Activated CD8-positive, alpha-beta memory T cell treated with anti-CD3 and anti-CD28 coated beads, Interleukin-2, amount 10 ng/mL, durations not matched to agents 7 days and 5 days (primary cell): ENCODE measurements around the gene CFAP46. TPM values are rescaled to one million over a fixed set of nuclear protein-coding genes. Genes with fewer than 3 reads are reported as not detected.
"Not testable (repeated sequence)": the region's sequence is repeated elsewhere in the genome, so short reads cannot be mapped to it uniquely, and the experiment has no call there.

ENCODE experiments used
- ATAC-seq: fragments of 150-1000 bp; cut with Tn5 transposase; one replicate; pipeline ENCODE4 v1.10.0; 2021; ENCODE audit warnings: moderate library complexity
- CTCF ChIA-PET: fragments of 350-600 bp; sonication (Branson Sonifier 250); formaldehyde crosslinking; loops from one replicate; lab custom pipeline; 2021; ENCODE audit warnings: antibody characterized with exemption; lab: Charles Lee
- DNase-seq: peaks from one replicate; pipeline ENCODE4 v3.0.0-alpha.2; 2020
- H3K27ac Mint-ChIP-seq: one replicate; pipeline ENCODE4 v1.8.0; 2021; ENCODE audit warnings: mild to moderate bottlenecking, mixed read lengths
- H3K27me3 Mint-ChIP-seq: one replicate; pipeline ENCODE4 v1.8.0; 2021; ENCODE audit warnings: mixed read lengths
- H3K36me3 Mint-ChIP-seq: one replicate; pipeline ENCODE4 v1.8.0; 2021; ENCODE audit warnings: mild to moderate bottlenecking, mixed read lengths
- H3K4me1 Mint-ChIP-seq: one replicate; pipeline ENCODE4 v1.8.0; 2021; ENCODE audit warnings: mixed read lengths
- H3K4me3 Mint-ChIP-seq: one replicate; pipeline ENCODE4 v1.8.0; 2021; ENCODE audit warnings: mild to moderate bottlenecking, moderate library complexity, mixed read lengths
- H3K9me3 Mint-ChIP-seq: one replicate; pipeline ENCODE4 v1.8.0; 2022; ENCODE audit warnings: low read depth, mixed read lengths
- total RNA-seq, 2 experiments: library from RNA; stranded (reverse); gene quantifications; one replicate each; pipeline ENCODE4 v1.2.3, GENCODE V29; 2021

Gene CFAP46
- total RNA-seq, 2 experiments from 2014 or later, result not detected

DNA sequence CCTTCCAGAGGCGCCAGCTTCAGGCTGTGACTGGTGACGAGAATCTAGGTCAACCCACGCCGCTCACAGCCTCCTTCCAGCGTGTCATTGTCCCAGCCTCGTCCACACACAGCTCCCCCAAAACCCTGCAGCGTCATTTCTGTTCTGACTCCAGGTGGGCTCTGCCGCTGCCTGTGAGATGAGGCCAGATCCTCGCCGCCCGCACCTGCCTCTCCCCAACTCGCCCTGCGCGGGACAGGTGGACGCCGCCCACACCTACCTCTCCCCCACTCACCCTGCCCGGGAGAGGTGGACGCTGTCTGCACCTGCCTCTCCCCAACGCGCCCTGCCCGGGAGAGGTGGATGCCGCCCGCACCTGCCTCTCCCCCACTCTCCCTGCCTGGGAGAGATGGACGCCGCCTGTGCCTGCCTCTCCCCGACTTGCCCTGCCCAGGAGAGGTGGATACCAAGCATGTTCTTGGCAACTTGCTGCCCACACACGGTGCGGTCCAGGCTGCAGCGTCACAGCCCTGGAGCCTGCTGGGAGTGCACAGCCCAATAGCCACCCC is 32.0 kb upstream of the CFAP46 start:
- Mint-ChIP-seq H3K27me3 (peaks cover 9% of the 10 kb centered on the region), H3K36me3 (no peaks in the 10 kb centered on the region), H3K9me3 (no peaks in the 10 kb centered on the region), H3K27ac (no peak overlapping the region), H3K4me3 (no peak overlapping the region), H3K4me1 (no peaks in the 10 kb centered on the region)
- no peak for DNase-seq
- ATAC-seq, result no peak
- CTCF ChIA-PET, result no interaction called here

DNA sequence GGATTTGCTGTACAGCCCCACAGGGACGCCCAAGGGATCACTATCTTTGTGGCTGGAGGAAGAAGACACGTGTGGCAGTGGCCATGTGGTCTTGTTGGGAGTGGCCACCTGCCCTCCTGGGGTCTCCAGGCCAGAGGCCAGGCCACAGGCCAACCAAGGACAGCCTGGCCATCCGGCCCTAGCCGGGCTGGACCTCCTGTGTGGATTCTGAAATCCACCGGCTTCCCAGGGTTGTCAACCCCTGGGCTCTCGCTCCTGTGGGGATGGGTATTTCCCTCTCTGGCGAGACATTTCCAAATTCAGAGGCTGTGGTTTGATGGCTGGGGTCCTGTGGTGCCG is 31.5 kb upstream of the CFAP46 start:
- Mint-ChIP-seq H3K27me3 (peaks cover 13% of the 10 kb centered on the region), H3K4me3 (no peak overlapping the region), H3K27ac (no peak overlapping the region), H3K36me3 (no peaks in the 10 kb centered on the region), H3K4me1 (no peaks in the 10 kb centered on the region), H3K9me3 (no peaks in the 10 kb centered on the region)
- CTCF ChIA-PET, result no interaction called here
- ATAC-seq (no peak), DNase-seq (no peak)

- no peaks in the 10 kb centered on the region for H3K36me3 Mint-ChIP-seq
- no peak overlapping the region for H3K4me3 Mint-ChIP-seq
- no peak overlapping the region for H3K27ac Mint-ChIP-seq
- no peak for ATAC-seq
- H3K27me3 Mint-ChIP-seq, result peaks cover 18% of the 10 kb centered on the region
- H3K9me3 Mint-ChIP-seq, result no peaks in the 10 kb centered on the region
- CTCF ChIA-PET, result no interaction called here
- no peaks in the 10 kb centered on the region for H3K4me1 Mint-ChIP-seq
- DNase-seq, result no peak
Measured at GRCh38 chr10:132972986-132973902, 30.9 kb upstream of the CFAP46 start.

- H3K4me1 Mint-ChIP-seq, result no peaks in the 10 kb centered on the region
- CTCF ChIA-PET, result no interaction called here
- no peak for ATAC-seq
Measured at GRCh38 chr10:132972149-132972985, 30.0 kb upstream of the CFAP46 start.

DNA sequence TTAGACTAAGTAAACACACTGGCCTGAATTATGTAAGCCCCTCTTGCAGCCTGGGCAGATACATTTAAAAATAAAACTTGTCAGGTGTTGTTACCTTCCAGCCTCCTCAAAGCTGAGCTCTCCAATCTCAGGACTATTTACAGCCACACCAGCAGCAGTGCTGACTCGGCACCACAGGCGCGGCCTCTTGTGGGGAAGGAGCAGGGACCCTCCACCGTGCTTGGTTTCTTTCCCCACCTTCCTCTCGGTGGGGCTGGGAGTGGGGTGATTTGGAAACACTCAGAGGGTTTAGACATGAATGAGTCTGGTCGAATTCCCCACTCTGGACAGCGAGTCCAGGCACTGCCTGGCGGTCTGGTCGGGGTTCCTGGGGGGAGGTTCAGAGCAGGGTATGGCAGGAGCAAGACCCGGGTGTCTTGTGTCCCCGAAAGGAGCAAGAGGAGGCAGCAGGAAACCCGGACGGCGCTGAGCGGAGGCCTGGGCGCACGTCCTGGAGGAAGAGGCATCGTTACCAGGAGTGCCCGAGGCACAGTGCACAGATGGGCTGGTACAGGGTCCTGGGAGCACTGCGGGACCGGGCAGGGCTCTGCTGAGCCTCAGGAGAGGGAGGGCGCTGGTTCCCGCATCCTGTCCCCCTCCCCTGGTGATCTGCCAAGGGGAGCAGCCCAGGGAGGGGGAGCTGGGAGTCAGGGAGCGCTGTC is 29.2 kb upstream of the CFAP46 start:
- ATAC-seq, result no peak

More at GRCh38 chr10:132972149-132972985, 30.0 kb upstream of the CFAP46 start:
- Mint-ChIP-seq H3K36me3 (no peaks in the 10 kb centered on the region), H3K9me3 (no peaks in the 10 kb centered on the region), H3K27me3 (peaks cover 18% of the 10 kb centered on the region), H3K4me3 (no peak overlapping the region), H3K27ac (no peak overlapping the region)
- no peak for DNase-seq

DNA sequence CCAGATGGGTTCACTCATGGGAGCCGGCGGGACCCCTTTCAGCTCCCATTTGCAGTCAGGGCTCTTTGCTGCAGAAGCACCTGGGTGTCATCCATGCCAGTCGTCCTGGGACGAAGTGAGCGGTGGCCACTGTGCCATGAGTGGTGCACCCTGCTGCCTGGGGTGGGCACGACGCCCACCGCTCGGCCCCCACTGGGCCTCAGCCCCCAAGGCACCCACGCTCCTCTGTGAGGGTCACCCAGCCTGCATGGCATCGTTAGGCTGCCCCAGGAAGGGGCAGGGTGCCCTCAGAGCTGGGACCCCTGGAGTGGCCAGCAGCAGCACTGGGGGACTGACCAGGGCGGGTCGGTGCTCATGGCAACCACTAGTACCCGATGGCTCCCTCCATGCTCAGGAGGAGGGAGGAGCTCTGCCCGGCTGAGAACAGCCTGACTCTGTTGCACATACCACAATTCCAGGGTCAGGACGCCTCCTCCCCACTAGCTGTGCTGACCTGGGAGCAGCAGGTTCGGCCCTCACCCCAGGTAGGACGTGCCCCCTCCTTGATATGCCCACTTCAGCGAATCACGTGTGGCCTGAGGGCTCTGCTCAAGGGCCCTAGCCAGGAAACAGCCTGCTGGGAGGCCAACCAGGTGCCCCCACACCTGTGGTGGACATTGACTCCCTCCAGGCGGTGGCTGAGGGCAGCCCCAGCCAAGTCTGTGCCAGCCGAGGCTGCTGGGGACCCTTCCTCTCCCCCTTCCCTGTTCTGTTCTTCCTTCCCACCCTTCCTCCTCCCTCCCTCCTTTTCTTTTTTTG is 28.5 kb upstream of the CFAP46 start:
- DNase-seq (no peak), ATAC-seq (no peak)
- CTCF ChIA-PET, result no interaction called here
- Mint-ChIP-seq H3K9me3 (no peaks in the 10 kb centered on the region), H3K27ac (no peak overlapping the region), H3K4me1 (no peaks in the 10 kb centered on the region), H3K36me3 (no peaks in the 10 kb centered on the region), H3K4me3 (no peak overlapping the region), H3K27me3 (peaks cover 18% of the 10 kb centered on the region)

More for the DNA sequence above, 29.2 kb upstream of the CFAP46 start:
- no peak overlapping the region for H3K27ac Mint-ChIP-seq
- H3K36me3 Mint-ChIP-seq, result no peaks in the 10 kb centered on the region
- CTCF ChIA-PET, result no interaction called here
- H3K9me3 Mint-ChIP-seq, result no peaks in the 10 kb centered on the region
- DNase-seq, result no peak
- peaks cover 18% of the 10 kb centered on the region for H3K27me3 Mint-ChIP-seq
- no peak overlapping the region for H3K4me3 Mint-ChIP-seq
- H3K4me1 Mint-ChIP-seq, result no peaks in the 10 kb centered on the region

DNA sequence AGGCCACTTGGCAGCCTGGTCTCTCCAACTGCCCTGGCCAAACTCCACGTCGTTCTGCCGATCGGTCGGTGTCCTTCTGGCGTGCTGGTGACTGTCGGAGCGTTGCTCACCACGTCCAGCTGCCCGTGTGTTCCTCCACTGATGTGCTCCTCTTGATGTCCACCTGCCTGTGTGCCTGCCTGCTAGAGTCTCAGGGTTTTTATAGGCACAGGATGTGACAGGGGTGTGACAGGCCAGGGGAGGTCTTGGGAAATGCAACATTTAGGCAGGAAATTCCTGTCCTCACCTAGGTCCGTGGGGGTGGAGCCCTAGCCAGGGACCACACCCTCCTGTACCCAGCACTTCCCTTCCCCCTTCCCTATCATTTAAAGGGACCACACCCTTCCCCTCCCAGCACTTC is 25.2 kb upstream of the CFAP46 start:
- CTCF ChIA-PET, result no interaction called here
- no peaks in the 10 kb centered on the region for H3K9me3 Mint-ChIP-seq
- H3K27me3 Mint-ChIP-seq, result peaks cover 22% of the 10 kb centered on the region
- H3K4me1 Mint-ChIP-seq, result peaks cover 9% of the 10 kb centered on the region
- no peaks in the 10 kb centered on the region for H3K36me3 Mint-ChIP-seq
- no peak for DNase-seq
- H3K27ac Mint-ChIP-seq, result no peak overlapping the region
- H3K4me3 Mint-ChIP-seq, result no peak overlapping the region
- no peak for ATAC-seq

DNA sequence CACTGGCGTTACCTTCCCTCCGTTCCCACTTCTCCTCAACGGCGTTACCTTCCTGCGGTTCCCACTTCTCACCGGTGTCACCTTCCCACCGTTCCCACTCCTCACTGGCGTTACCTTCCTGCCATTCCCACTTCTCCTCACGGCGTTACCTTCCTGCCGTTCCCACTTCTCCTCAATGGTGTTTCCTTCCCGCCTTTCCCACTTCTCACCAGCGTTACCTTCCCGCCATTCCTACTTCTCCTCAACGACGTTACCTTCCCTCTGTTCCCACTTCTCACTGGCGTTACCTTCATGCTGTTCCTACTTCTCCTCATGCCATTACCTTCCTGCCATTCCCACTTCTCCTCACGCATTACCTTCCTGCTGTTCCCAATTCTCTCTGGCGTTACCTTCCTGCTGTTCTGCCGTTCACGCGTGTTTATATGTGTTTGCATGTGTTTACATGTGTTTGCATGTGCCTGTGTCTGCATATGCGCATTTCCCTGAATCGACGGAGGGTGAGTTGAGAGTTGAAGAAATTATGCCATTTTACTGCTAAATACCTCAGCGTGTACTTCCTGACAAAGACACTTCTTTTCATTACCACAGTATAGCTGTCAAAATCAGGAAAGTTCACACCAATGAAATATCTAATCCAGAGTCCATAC is 23.2 kb upstream of the CFAP46 start:
- H3K27me3 Mint-ChIP-seq, result peaks cover 18% of the 10 kb centered on the region
- ATAC-seq (no peak), DNase-seq (no peak)
- H3K36me3 Mint-ChIP-seq, result no peaks in the 10 kb centered on the region
- H3K9me3 Mint-ChIP-seq, result no peaks in the 10 kb centered on the region
- no peak overlapping the region for H3K4me3 Mint-ChIP-seq
- no peak overlapping the region for H3K27ac Mint-ChIP-seq
- peaks cover 14% of the 10 kb centered on the region for H3K4me1 Mint-ChIP-seq
- CTCF ChIA-PET, result no interaction called here

DNA sequence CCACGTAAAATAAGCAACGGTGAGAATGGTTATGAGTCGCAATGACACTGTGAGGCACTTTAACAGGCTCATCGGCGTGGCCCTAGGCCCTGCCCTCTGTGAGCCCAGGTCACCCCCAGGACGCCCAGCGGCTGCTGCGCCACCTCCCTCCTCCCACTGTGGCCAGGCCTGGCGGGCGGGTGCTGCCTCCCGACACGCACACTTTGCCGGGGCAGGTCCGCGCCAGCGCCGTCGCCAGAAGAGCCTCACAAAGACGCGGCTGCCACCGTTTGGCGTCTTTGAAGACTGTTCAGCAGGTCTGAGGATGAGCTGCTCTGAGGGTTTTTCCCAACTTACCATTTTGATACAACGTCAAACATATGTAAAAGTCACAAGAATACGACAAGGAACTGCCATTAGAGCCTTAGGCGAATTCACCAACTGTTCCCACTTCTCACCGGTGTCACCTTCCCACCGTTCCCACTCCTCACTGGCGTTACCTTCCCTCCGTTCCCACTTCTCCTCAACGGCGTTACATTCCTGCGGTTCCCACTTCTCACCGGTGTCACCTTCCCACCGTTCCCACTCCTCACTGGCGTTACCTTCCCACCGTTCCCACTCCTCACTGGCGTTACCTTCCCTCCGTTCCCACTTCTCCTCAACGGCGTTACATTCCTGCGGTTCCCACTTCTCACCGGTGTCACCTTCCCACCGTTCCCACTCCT is 22.5 kb upstream of the CFAP46 start:
- H3K9me3 Mint-ChIP-seq, H3K4me3 Mint-ChIP-seq, ATAC-seq, DNase-seq, H3K27ac Mint-ChIP-seq, CTCF ChIA-PET, H3K36me3 Mint-ChIP-seq: not testable (repeated sequence)
- H3K4me1 Mint-ChIP-seq, result peaks cover 14% of the 10 kb centered on the region
- H3K27me3 Mint-ChIP-seq, result peaks cover 13% of the 10 kb centered on the region

DNA sequence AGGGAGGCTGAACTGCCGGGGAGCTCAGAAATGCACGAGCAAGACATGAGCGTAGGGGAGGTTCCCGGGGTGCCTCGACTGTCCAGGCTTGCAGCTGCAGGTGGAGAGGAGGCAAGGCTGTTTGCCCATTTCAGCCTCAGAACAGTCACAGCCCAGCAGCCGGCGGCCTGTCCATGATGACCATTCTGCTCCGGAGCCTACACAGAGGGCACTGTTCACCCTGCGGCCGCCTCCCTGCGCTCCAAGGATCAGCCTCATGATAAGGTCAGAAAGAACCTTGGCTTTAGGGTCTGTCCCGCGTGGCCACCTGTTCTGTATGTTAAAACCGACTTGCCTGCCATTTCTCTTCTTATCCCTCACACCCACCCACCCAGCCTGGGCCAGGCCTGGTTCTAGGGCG is 21.9 kb upstream of the CFAP46 start:
- CTCF ChIA-PET, result no interaction called here
- H3K36me3 Mint-ChIP-seq, result no peaks in the 10 kb centered on the region
- H3K4me3 Mint-ChIP-seq, result no peak overlapping the region
- H3K27me3 Mint-ChIP-seq, result peaks cover 12% of the 10 kb centered on the region
- ATAC-seq, result no peak
- no peaks in the 10 kb centered on the region for H3K9me3 Mint-ChIP-seq
- no peak for DNase-seq
- H3K4me1 Mint-ChIP-seq, result peaks cover 14% of the 10 kb centered on the region
- no peak overlapping the region for H3K27ac Mint-ChIP-seq

DNA sequence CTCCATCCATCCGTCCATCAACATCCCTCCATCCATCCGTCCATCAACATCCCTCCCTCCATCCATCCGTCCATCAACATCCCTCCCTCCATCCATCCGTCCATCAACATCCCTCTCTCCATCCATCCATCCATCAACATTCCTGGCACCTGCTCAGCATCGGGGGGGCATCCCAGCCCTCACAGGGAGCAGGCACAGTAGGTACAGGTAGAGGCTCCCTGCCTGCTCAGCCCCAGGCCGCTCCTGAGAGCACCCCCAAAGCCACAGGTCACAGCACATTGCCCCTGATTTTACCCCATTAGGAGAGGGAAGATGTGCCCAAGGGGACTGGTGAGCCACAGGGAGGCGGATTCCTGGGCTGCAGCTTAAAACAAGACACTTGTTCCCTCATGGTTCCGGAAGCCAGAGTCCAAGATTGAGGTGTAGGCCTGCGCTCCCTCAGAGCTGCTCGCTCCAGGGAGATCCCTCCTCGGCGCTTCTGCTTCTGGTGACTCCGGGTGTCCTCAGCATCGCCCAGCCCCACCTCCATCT is 21.1 kb upstream of the CFAP46 start:
- CTCF ChIA-PET, result interaction anchor here (1.5 kb wide), 1 partner anchor 26 kb away, joined by 3 read pairs; no protein-coding TSS in a partner anchor
- DNase-seq, result no peak
- ATAC-seq, result no peak
- Mint-ChIP-seq H3K4me1 (peaks cover 14% of the 10 kb centered on the region), H3K36me3 (no peaks in the 10 kb centered on the region), H3K27ac (no peak overlapping the region), H3K4me3 (peak overlapping the region; percentile 84), H3K9me3 (no peaks in the 10 kb centered on the region), H3K27me3 (peaks cover 6% of the 10 kb centered on the region)
